OCI-LY1 (cell line): ENCODE data around the gene ZNF175.

Experiments used
- H2AFZ ChIP-seq: fragments of 200-600 bp; sonication (generic), shearing (Covaris generic); 2 replicates; pipeline ENCODE4 v1.6.0; 2014; ENCODE audit warnings: antibody characterized with exemption, mild to moderate bottlenecking, low read length
- H3F3A ChIP-seq: fragments of 200-600 bp; sonication (generic), shearing (Covaris generic); 2 replicates; pipeline ENCODE4 v1.6.0; 2014; ENCODE audit warnings: mild to moderate bottlenecking, antibody characterized with exemption, low read length, moderate library complexity; ENCODE audit not compliant: insufficient read depth
- H3K27ac ChIP-seq: fragments of 200-600 bp; sonication (generic); 2 replicates; pipeline ENCODE4 v1.5.1; 2014; ENCODE audit warnings: low read length, mixed run types, mild to moderate bottlenecking, low read depth; ENCODE audit not compliant: poor library complexity, severe bottlenecking
- H3K27me3 ChIP-seq: fragments of 200-600 bp; sonication (generic); 2 replicates; pipeline ENCODE4 v1.6.0; 2014; ENCODE audit warnings: antibody characterized with exemption, mild to moderate bottlenecking, low read length, moderate library complexity; ENCODE audit not compliant: insufficient read depth
- H3K36me3 ChIP-seq: fragments of 200-600 bp; sonication (generic); 2 replicates; pipeline ENCODE4 v1.6.1; 2014; ENCODE audit warnings: mild to moderate bottlenecking, antibody characterized with exemption, low read length, moderate library complexity, mixed read lengths; ENCODE audit not compliant: insufficient read depth
- H3K4me1 ChIP-seq: fragments of 200-600 bp; sonication (generic); 2 replicates; pipeline ENCODE4 v1.5.1; 2014; ENCODE audit warnings: mild to moderate bottlenecking, low read length, moderate library complexity; ENCODE audit not compliant: insufficient read depth, severe bottlenecking
- H3K4me2 ChIP-seq: fragments of 200-600 bp; sonication (generic), shearing (Covaris generic); 2 replicates; pipeline ENCODE4 v1.6.1; 2014; ENCODE audit warnings: low read length
- H3K4me3 ChIP-seq: fragments of 200-600 bp; sonication (generic); 2 replicates; pipeline ENCODE4 v1.5.1; 2014; ENCODE audit warnings: low read length, low read depth, mild to moderate bottlenecking, mixed read lengths; ENCODE audit not compliant: poor library complexity, severe bottlenecking
- H3K79me2 ChIP-seq: fragments of 200-600 bp; shearing (Covaris generic); 2 replicates; pipeline ENCODE4 v1.6.1; 2016; ENCODE audit warnings: mixed run types, low read length, mixed read lengths; ENCODE audit not compliant: insufficient read depth
- H3K9ac ChIP-seq: fragments of 200-600 bp; sonication (generic), shearing (Covaris generic); 2 replicates; pipeline ENCODE4 v1.6.1; 2014; ENCODE audit warnings: mild to moderate bottlenecking, low read length, mixed read lengths
- H3K9me2 ChIP-seq: fragments of 200-600 bp; sonication (generic), shearing (Covaris generic); 2 replicates; pipeline ENCODE4 v1.6.1; 2014; ENCODE audit warnings: low read depth, mild to moderate bottlenecking, low read length, mixed read lengths
- H3K9me3 ChIP-seq: fragments of 200-600 bp; shearing (Covaris generic); 2 replicates; pipeline ENCODE4 v1.6.1; 2014; ENCODE audit warnings: low read length, mixed read lengths
- H4K20me1 ChIP-seq: fragments of 200-600 bp; sonication (generic), shearing (Covaris generic); 2 replicates; pipeline ENCODE4 v1.6.0; 2016; ENCODE audit warnings: mild to moderate bottlenecking, low read length; ENCODE audit not compliant: insufficient read depth
- EZH2 ChIP-seq: fragments of 200-600 bp; sonication (generic), shearing (Covaris generic); IDR thresholded peaks from 2 replicates; pipeline ENCODE4 v1.8.0; 2017; ENCODE audit warnings: borderline replicate concordance, mixed run types, mild to moderate bottlenecking, antibody characterized with exemption, low read length, moderate library complexity, mixed read lengths
- TF ChIP-seq, protein P1 (sequence below): fragments of 200-600 bp; sonication (generic), shearing (Covaris generic); IDR thresholded peaks from 2 replicates; pipeline ENCODE4 v1.5.1; 2017; ENCODE audit warnings: mild to moderate bottlenecking, antibody characterized with exemption, low read length, moderate library complexity, mixed read lengths

Gene ZNF175

GRCh38 chr19:51544038-51544437 lies 27.0 kb upstream of the ZNF175 start:
- H3K4me1 ChIP-seq: no peaks in the 10 kb centered on the region
- no peak overlapping the region for H2AFZ ChIP-seq
- no peaks in the 10 kb centered on the region for H3K36me3 ChIP-seq
- peaks cover 5% of the 10 kb centered on the region; the same call in 1 of the 2 replicates for H3K27me3 ChIP-seq
- no peak overlapping the region for H3K4me3 ChIP-seq
- no peak overlapping the region for H3K9ac ChIP-seq
- H3K4me2 ChIP-seq: no peak overlapping the region
- no peak overlapping the region for H3K27ac ChIP-seq
- no peaks in the 10 kb centered on the region for H3K9me3 ChIP-seq
- H4K20me1 ChIP-seq: no peaks in the 10 kb centered on the region
- H3K79me2 ChIP-seq: no peaks in the 10 kb centered on the region
- no peaks in the 10 kb centered on the region for H3F3A ChIP-seq
- TF ChIP-seq, protein P1, sequence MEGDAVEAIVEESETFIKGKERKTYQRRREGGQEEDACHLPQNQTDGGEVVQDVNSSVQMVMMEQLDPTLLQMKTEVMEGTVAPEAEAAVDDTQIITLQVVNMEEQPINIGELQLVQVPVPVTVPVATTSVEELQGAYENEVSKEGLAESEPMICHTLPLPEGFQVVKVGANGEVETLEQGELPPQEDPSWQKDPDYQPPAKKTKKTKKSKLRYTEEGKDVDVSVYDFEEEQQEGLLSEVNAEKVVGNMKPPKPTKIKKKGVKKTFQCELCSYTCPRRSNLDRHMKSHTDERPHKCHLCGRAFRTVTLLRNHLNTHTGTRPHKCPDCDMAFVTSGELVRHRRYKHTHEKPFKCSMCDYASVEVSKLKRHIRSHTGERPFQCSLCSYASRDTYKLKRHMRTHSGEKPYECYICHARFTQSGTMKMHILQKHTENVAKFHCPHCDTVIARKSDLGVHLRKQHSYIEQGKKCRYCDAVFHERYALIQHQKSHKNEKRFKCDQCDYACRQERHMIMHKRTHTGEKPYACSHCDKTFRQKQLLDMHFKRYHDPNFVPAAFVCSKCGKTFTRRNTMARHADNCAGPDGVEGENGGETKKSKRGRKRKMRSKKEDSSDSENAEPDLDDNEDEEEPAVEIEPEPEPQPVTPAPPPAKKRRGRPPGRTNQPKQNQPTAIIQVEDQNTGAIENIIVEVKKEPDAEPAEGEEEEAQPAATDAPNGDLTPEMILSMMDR: no peak
- TF ChIP-seq EZH2: no peak
- no peaks in the 10 kb centered on the region for H3K9me2 ChIP-seq

DNA sequence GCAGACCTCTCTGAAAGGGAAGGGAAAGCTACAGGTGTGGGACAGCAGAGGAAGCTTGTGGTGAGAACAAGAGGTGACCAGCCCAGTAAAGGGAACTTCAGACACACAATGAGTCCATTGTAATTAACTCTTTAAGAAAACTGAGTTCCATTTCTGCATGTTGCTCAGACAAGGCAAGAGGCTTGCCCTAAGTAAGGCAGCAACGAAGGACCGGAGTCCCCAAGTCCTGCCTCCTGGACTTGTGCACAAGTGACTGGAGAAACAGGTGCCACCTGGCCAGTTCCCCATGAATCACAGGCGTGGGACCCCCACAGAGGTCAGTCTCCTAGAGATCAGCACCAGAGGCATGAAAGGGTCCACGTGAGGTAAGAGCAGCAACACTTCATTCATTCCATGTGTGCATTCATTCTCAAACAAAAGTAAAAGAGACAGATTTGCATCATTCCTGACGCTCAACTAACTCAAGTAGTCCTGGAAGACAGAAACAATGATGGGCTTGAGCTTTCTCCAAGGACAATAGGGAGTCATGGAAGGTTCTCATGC lies 24.9 kb upstream of the ZNF175 start:
- no peak overlapping the region for H3K27ac ChIP-seq
- H3K9me2 ChIP-seq: no peaks in the 10 kb centered on the region
- no peaks in the 10 kb centered on the region for H3K9me3 ChIP-seq
- no peaks in the 10 kb centered on the region for H3K4me1 ChIP-seq
- H3K36me3 ChIP-seq: no peaks in the 10 kb centered on the region
- H3K4me2 ChIP-seq: no peak overlapping the region
- no peak overlapping the region for H2AFZ ChIP-seq
- H3K79me2 ChIP-seq: no peaks in the 10 kb centered on the region
- peaks cover 5% of the 10 kb centered on the region; the same call in 1 of the 2 replicates for H3K27me3 ChIP-seq
- H4K20me1 ChIP-seq: no peaks in the 10 kb centered on the region
- TF ChIP-seq, protein P1: no peak
- no peak for TF ChIP-seq EZH2
- no peaks in the 10 kb centered on the region for H3F3A ChIP-seq
- H3K4me3 ChIP-seq: no peak overlapping the region
- H3K9ac ChIP-seq: no peak overlapping the region

- H3K79me2 ChIP-seq: no peaks in the 10 kb centered on the region
- no peaks in the 10 kb centered on the region for H3K9me3 ChIP-seq
- no peak overlapping the region for H2AFZ ChIP-seq
- no peaks in the 10 kb centered on the region for H3K36me3 ChIP-seq
- TF ChIP-seq EZH2: no peak
- TF ChIP-seq, protein P1: no peak
- H3K4me1 ChIP-seq: no peaks in the 10 kb centered on the region
- H3K27ac ChIP-seq: no peak overlapping the region
- H3K9me2 ChIP-seq: no peaks in the 10 kb centered on the region
- H3K9ac ChIP-seq: no peak overlapping the region
- no peaks in the 10 kb centered on the region for H4K20me1 ChIP-seq
- peaks cover 5% of the 10 kb centered on the region; the same call in 1 of the 2 replicates for H3K27me3 ChIP-seq
- no peaks in the 10 kb centered on the region for H3F3A ChIP-seq
- no peak overlapping the region for H3K4me2 ChIP-seq
- H3K4me3 ChIP-seq: no peak overlapping the region
Measured at GRCh38 chr19:51546650-51547396, 24.3 kb upstream of the ZNF175 start.
